Measurements from ENCODE around the gene CELF2.

DNA sequence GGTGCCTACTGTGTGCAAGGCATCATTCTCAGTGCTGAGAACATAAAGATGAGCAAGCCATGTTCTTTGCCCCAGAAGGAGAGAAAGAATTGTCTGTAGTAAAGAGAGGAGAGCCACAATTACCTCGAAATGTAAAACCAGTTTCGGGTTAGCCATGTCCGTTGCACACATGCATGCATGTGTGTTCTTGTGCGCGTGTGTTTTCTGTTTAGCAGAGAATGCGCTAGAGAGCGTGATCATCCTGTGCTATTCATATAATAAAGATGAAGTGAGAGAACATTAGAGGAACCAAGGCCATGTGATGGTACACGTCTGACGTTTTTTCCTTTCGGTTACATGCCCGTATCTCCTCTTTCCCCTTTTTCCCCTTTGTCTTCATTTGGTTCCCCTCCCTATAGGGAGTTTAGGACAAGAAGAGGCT, 158.2 kb downstream of the CELF2 start:
- TF ChIP-seq, protein P1, sequence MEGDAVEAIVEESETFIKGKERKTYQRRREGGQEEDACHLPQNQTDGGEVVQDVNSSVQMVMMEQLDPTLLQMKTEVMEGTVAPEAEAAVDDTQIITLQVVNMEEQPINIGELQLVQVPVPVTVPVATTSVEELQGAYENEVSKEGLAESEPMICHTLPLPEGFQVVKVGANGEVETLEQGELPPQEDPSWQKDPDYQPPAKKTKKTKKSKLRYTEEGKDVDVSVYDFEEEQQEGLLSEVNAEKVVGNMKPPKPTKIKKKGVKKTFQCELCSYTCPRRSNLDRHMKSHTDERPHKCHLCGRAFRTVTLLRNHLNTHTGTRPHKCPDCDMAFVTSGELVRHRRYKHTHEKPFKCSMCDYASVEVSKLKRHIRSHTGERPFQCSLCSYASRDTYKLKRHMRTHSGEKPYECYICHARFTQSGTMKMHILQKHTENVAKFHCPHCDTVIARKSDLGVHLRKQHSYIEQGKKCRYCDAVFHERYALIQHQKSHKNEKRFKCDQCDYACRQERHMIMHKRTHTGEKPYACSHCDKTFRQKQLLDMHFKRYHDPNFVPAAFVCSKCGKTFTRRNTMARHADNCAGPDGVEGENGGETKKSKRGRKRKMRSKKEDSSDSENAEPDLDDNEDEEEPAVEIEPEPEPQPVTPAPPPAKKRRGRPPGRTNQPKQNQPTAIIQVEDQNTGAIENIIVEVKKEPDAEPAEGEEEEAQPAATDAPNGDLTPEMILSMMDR (IDR thresholded peaks at IDR 0.05), result no peak
- TF ChIP-seq POLR2A (IDR thresholded peaks at IDR 0.05), result peak in 1 of 3 donors; percentile 40

Measured in body of pancreas (tissue), 4 donors.